HCT116 (cell line): ENCODE results near the gene ARHGEF3. TPM values are rescaled to one million over a fixed set of nuclear protein-coding genes. Genes with fewer than 3 reads are reported as not detected.

Source experiments
- ATAC-seq: fragments of 200-7000 bp; cut with Tn5 transposase; 2 replicates; pipeline ENCODE4 v1.9.1; 2020; ENCODE audit warnings: mild to moderate bottlenecking, moderate library complexity
- BruUV-seq: library from RNA; stranded (reverse); fragments of 400-500 nt; replicated peaks from 2 replicates; lab custom pipeline; 2021; lab: Mats Ljungman, UMichigan
- CTCF ChIA-PET: fragments of 300-600 bp; sonication (Branson Sonifier 250); formaldehyde crosslinking; loops from one replicate; lab custom pipeline; 2021; ENCODE audit warnings: antibody characterized with exemption; lab: Charles Lee
- POLR2A ChIA-PET: fragments of 300-600, 350-600 bp; sonication (Branson Sonifier 250); formaldehyde crosslinking; loops from one replicate; lab custom pipeline; 2021; ENCODE audit warnings: antibody characterized with exemption; lab: Charles Lee
- RAD21 ChIA-PET, 2 experiments: fragments of 300-600 bp; sonication (Branson Sonifier 250); formaldehyde crosslinking; loops; one replicate each; lab custom pipeline; 2023; ENCODE audit warnings: low total read pairs in 2 of 2; ENCODE audit not compliant: uncharacterized antibody in 2 of 2, unreplicated experiment in 2 of 2, low non-redundant PET in 1 of 2; lab: Charles Lee
- DNase-seq: peaks from one replicate; pipeline ENCODE4 v3.0.0-alpha.2; 2010; ENCODE audit warnings: low read depth, low spot score
- H2AFZ ChIP-seq: fragments of 200-600 bp; shearing (Covaris generic), sonication (generic); 2 replicates; pipeline ENCODE4 v1.6.1; 2017; ENCODE audit warnings: low read depth, mixed run types, mixed read lengths, antibody characterized with exemption, low read length; ENCODE audit not compliant: poor library complexity, severe bottlenecking
- H3K27ac ChIP-seq: 2 replicates; pipeline ENCODE4 v1.5.1; 2012; ENCODE audit warnings: low read depth, low read length
- H3K27me3 ChIP-seq: fragments of 200-600 bp; sonication (generic); 2 replicates; pipeline ENCODE4 v1.6.1; 2016; ENCODE audit warnings: mixed run types, low read length, mixed read lengths; ENCODE audit not compliant: insufficient read depth
- H3K36me3 ChIP-seq, 2 experiments: fragments of 200-500 bp in 1 of 2; fragments of 200-600 bp in 1 of 2; sonication (Bioruptor generic) in 1 of 2; sonication (generic) in 1 of 2; 2 replicates each; pipeline versions ENCODE4 v1.5.1 to v1.6.1; 2014 to 2016; ENCODE audit warnings: low read length in 2 of 2, inconsistent platforms in 1 of 2, mixed read lengths in 1 of 2, mixed run types in 1 of 2; ENCODE audit not compliant: insufficient read depth in 2 of 2, control insufficient read depth in 1 of 2
- H3K4me1 ChIP-seq, 2 experiments: fragments of 200-600 bp in 1 of 2; sonication (generic) in 1 of 2; 2 replicates each; pipeline versions ENCODE4 v1.5.1 to v1.6.1; 2012 to 2017; ENCODE audit warnings: low read length in 2 of 2, inconsistent platforms in 1 of 2, mild to moderate bottlenecking in 1 of 2, mixed read lengths in 1 of 2, mixed run types in 1 of 2, moderate library complexity in 1 of 2; ENCODE audit not compliant: insufficient read depth in 2 of 2, control insufficient read depth in 1 of 2
- H3K4me2 ChIP-seq: fragments of 200-600 bp; sonication (generic); 2 replicates; pipeline ENCODE4 v1.6.1; 2017; ENCODE audit warnings: mixed run types, low read length, mixed read lengths
- H3K4me3 ChIP-seq, 2 experiments: fragments of 200-600 bp in 1 of 2; sonication (generic) in 1 of 2; replicated peaks in 1 of 2; 2 replicates each; pipeline ENCODE4 v1.5.1; 2011 to 2016; ENCODE audit warnings: low read length in 2 of 2, control low read depth in 1 of 2, low read depth in 1 of 2, mild to moderate bottlenecking in 1 of 2, mixed read lengths in 1 of 2, mixed run types in 1 of 2
- H3K79me2 ChIP-seq: fragments of 200-600 bp; sonication (generic); 2 replicates; pipeline ENCODE4 v1.6.1; 2017; ENCODE audit warnings: mild to moderate bottlenecking, mixed run types, low read length, moderate library complexity, mixed read lengths; ENCODE audit not compliant: insufficient read depth
- H3K9ac ChIP-seq: fragments of 200-600 bp; sonication (generic); 2 replicates; pipeline ENCODE4 v1.6.1; 2016; ENCODE audit warnings: low read length, mixed read lengths
- H3K9me2 ChIP-seq: fragments of 200-600 bp; sonication (generic), shearing (Covaris generic); 2 replicates; pipeline ENCODE4 v1.6.1; 2017; ENCODE audit warnings: mixed run types, mild to moderate bottlenecking, moderate library complexity; ENCODE audit not compliant: insufficient read depth
- H3K9me3 ChIP-seq, 2 experiments: fragments of 200-500 bp in 1 of 2; fragments of 200-600 bp in 1 of 2; sonication (Bioruptor generic) in 1 of 2; sonication (generic) in 1 of 2; 2 replicates each; pipeline ENCODE4 v1.6.1; 2014 to 2017; ENCODE audit warnings: low read length in 2 of 2, mixed read lengths in 2 of 2, inconsistent platforms in 1 of 2, low read depth in 1 of 2, mild to moderate bottlenecking in 1 of 2, mixed run types in 1 of 2, moderate library complexity in 1 of 2; ENCODE audit not compliant: control insufficient read depth in 1 of 2, insufficient read depth in 1 of 2
- H4K20me1 ChIP-seq: fragments of 200-600 bp; sonication (generic), shearing (Covaris generic); 2 replicates; pipeline ENCODE4 v1.6.1; 2017; ENCODE audit warnings: mixed run types, mild to moderate bottlenecking, moderate library complexity; ENCODE audit not compliant: insufficient read depth
- CBX3 ChIP-seq: IDR thresholded peaks from 2 replicates; pipeline ENCODE4 v1.6.1; 2012; ENCODE audit warnings: low read depth
- CEBPB ChIP-seq: IDR thresholded peaks from 2 replicates; pipeline ENCODE4 v1.6.1; 2012; ENCODE audit warnings: low read depth
- EGR1 ChIP-seq: IDR thresholded peaks from 2 replicates; pipeline ENCODE4 v1.6.1; 2012; ENCODE audit warnings: low read depth
- SIN3A ChIP-seq: IDR thresholded peaks from 2 replicates; pipeline ENCODE4 v1.6.1; 2012; ENCODE audit warnings: low read depth
- intact Hi-C: fragments of 100-400 bp; cut with micrococcal nuclease; formaldehyde crosslinking; loops from 2 replicates; pipeline ENCODE4 v1.10.0; 2022
- total RNA-seq: library from RNA; stranded (reverse); gene quantifications from one replicate; pipeline ENCODE4 v1.2.1, GENCODE V29; 2021; ENCODE audit not compliant: unreplicated experiment
- TF ChIP-seq, protein P1 (sequence below): IDR thresholded peaks from 2 replicates; pipeline ENCODE4 v1.6.1; 2012; ENCODE audit warnings: low read depth
- TF ChIP-seq, protein P2 (sequence below): IDR thresholded peaks from 2 replicates; pipeline ENCODE4 v1.6.1; 2011; ENCODE audit warnings: mild to moderate bottlenecking, low read length, moderate library complexity; ENCODE audit not compliant: insufficient replicate concordance; ENCODE audit errors: extremely low read depth

The ARHGEF3 gene
- total RNA-seq, 1 experiment from 2014 or later: 18.1 TPM

GRCh38 chr3:56826831-56827722 is 25.3 kb upstream of the ARHGEF3 start (continued):
- TF ChIP-seq, protein P1, sequence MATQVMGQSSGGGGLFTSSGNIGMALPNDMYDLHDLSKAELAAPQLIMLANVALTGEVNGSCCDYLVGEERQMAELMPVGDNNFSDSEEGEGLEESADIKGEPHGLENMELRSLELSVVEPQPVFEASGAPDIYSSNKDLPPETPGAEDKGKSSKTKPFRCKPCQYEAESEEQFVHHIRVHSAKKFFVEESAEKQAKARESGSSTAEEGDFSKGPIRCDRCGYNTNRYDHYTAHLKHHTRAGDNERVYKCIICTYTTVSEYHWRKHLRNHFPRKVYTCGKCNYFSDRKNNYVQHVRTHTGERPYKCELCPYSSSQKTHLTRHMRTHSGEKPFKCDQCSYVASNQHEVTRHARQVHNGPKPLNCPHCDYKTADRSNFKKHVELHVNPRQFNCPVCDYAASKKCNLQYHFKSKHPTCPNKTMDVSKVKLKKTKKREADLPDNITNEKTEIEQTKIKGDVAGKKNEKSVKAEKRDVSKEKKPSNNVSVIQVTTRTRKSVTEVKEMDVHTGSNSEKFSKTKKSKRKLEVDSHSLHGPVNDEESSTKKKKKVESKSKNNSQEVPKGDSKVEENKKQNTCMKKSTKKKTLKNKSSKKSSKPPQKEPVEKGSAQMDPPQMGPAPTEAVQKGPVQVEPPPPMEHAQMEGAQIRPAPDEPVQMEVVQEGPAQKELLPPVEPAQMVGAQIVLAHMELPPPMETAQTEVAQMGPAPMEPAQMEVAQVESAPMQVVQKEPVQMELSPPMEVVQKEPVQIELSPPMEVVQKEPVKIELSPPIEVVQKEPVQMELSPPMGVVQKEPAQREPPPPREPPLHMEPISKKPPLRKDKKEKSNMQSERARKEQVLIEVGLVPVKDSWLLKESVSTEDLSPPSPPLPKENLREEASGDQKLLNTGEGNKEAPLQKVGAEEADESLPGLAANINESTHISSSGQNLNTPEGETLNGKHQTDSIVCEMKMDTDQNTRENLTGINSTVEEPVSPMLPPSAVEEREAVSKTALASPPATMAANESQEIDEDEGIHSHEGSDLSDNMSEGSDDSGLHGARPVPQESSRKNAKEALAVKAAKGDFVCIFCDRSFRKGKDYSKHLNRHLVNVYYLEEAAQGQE: no peak
- no peak for TF ChIP-seq SIN3A
- TF ChIP-seq CEBPB: peak; percentile 84
- no peak for TF ChIP-seq EGR1
- TF ChIP-seq, all 23 proteins: peak for 4

- H3K4me3 ChIP-seq: no peak overlapping the region
- H3K27ac ChIP-seq: no peak overlapping the region
- peaks cover 29 to 35% of the 10 kb centered on the region in 2 experiments for H3K4me1 ChIP-seq
- TF ChIP-seq CBX3: no peak
- TF ChIP-seq, protein P2, sequence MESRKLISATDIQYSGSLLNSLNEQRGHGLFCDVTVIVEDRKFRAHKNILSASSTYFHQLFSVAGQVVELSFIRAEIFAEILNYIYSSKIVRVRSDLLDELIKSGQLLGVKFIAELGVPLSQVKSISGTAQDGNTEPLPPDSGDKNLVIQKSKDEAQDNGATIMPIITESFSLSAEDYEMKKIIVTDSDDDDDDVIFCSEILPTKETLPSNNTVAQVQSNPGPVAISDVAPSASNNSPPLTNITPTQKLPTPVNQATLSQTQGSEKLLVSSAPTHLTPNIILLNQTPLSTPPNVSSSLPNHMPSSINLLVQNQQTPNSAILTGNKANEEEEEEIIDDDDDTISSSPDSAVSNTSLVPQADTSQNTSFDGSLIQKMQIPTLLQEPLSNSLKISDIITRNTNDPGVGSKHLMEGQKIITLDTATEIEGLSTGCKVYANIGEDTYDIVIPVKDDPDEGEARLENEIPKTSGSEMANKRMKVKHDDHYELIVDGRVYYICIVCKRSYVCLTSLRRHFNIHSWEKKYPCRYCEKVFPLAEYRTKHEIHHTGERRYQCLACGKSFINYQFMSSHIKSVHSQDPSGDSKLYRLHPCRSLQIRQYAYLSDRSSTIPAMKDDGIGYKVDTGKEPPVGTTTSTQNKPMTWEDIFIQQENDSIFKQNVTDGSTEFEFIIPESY: no peak
- H3K9me3 ChIP-seq: no peaks in the 10 kb centered on the region
- H3K4me2 ChIP-seq: no peak overlapping the region
- ChIA-PET RAD21 (no interaction called here), CTCF (interaction anchor here (1.2 to 1.5 kb wide), 2 partner anchors 24 to 26 kb away, joined by 4 to 5 read pairs; partner anchors contain the start of gene ARHGEF3), POLR2A (interaction anchor here (0.8 kb wide), 1 partner anchor 9 kb away, joined by 3 read pairs; no protein-coding TSS in a partner anchor)
- no peaks in the 10 kb centered on the region for H4K20me1 ChIP-seq
- DNase-seq (no peak), ATAC-seq (peak; percentile 22; the same call in 1 of the 2 replicates)
- H3K9me2 ChIP-seq: no peaks in the 10 kb centered on the region
- intact Hi-C loops: no loop called here
- H3K36me3 ChIP-seq: no peaks in the 10 kb centered on the region
- no TSS peak for BruUV-seq
- H3K27me3 ChIP-seq: 0 out of 2 replicates have a peak, but pooled peaks cover 3% of the 10 kb centered on the region
- no peak overlapping the region for H3K9ac ChIP-seq
- H2AFZ ChIP-seq: no peak overlapping the region
- no peaks in the 10 kb centered on the region for H3K79me2 ChIP-seq
Observed at GRCh38 chr3:56825567-56826438, 24.1 kb upstream of the ARHGEF3 start.
